ENCODE results near the gene ITGA11. TPM values are rescaled to one million over a fixed set of nuclear protein-coding genes. Genes with fewer than 3 reads are reported as not detected.

ITGA11 gene
- total RNA-seq, 1 experiment from 2014 or later = not detected

DNA sequence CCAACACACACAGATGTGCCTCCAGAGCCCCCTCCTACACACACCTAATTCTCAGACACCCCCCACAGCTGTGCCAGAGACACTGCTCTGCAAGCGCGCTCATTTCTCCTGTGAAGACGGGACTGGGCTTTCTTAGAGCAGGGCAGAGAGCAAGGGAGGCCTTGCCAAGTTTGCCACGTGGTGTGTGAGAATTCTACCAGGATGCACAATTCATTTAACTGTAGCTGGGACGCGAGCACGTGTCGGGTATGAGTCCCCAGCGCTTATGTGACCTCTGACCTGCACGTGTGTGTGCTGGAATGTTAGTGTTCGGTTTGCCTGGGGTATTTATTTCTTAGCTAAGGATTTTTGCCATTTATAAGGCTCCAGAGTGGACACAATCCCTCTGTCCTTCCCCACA is 117.4 kb downstream of the ITGA11 start:
- Histone ChIP-seq H3K27me3 (ENCODE audit: low read length) (no peaks in the 10 kb centered on the region), H3K27ac (ENCODE audit: low read length) (no peak overlapping the region), H3F3A (ENCODE audit: low read length, unreplicated experiment) (no peaks in the 10 kb centered on the region), H3K9ac (ENCODE audit: low read length) (no peak overlapping the region), H3K4me1 (ENCODE audit: insufficient read depth, low read length) (no peaks in the 10 kb centered on the region), H3K79me2 (ENCODE audit: low read length) (no peaks in the 10 kb centered on the region), H3K4me2 (ENCODE audit: low read length) (no peak overlapping the region), H2AFZ (ENCODE audit: low read length) (no peak overlapping the region), H4K20me1 (ENCODE audit: low read length) (no peaks in the 10 kb centered on the region), H3K9me2 (replicated peaks; ENCODE audit: low read length) (no peaks in the 10 kb centered on the region), H3K4me3 (ENCODE audit: low read length) (no peak overlapping the region), H3K36me3 (ENCODE audit: low read depth, low read length) (no peaks in the 10 kb centered on the region), H3K9me3 (ENCODE audit: low read length) (no peaks in the 10 kb centered on the region)
- no peak for ATAC-seq
- POLR2A ChIA-PET (ENCODE audit: unreplicated experiment) = no interaction called here
- intact Hi-C loops (cut with micrococcal nuclease) = no loop called here
- CTCF ChIA-PET = no interaction called here
- no peak for DNase-seq
- TF ChIP-seq EZH2phosphoT487 (IDR thresholded peaks at IDR 0.05; ENCODE audit: borderline replicate concordance, low read length) (no peak), EZH2 (IDR thresholded peaks at IDR 0.05; ENCODE audit: low read length, unreplicated experiment) (no peak)
- TF ChIP-seq, protein P1, sequence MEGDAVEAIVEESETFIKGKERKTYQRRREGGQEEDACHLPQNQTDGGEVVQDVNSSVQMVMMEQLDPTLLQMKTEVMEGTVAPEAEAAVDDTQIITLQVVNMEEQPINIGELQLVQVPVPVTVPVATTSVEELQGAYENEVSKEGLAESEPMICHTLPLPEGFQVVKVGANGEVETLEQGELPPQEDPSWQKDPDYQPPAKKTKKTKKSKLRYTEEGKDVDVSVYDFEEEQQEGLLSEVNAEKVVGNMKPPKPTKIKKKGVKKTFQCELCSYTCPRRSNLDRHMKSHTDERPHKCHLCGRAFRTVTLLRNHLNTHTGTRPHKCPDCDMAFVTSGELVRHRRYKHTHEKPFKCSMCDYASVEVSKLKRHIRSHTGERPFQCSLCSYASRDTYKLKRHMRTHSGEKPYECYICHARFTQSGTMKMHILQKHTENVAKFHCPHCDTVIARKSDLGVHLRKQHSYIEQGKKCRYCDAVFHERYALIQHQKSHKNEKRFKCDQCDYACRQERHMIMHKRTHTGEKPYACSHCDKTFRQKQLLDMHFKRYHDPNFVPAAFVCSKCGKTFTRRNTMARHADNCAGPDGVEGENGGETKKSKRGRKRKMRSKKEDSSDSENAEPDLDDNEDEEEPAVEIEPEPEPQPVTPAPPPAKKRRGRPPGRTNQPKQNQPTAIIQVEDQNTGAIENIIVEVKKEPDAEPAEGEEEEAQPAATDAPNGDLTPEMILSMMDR (conservative IDR thresholded peaks at IDR 0.05; ENCODE audit: low read depth, low read length) = no peak
- BruUV-seq (replicated peaks) = no TSS peak

DNA sequence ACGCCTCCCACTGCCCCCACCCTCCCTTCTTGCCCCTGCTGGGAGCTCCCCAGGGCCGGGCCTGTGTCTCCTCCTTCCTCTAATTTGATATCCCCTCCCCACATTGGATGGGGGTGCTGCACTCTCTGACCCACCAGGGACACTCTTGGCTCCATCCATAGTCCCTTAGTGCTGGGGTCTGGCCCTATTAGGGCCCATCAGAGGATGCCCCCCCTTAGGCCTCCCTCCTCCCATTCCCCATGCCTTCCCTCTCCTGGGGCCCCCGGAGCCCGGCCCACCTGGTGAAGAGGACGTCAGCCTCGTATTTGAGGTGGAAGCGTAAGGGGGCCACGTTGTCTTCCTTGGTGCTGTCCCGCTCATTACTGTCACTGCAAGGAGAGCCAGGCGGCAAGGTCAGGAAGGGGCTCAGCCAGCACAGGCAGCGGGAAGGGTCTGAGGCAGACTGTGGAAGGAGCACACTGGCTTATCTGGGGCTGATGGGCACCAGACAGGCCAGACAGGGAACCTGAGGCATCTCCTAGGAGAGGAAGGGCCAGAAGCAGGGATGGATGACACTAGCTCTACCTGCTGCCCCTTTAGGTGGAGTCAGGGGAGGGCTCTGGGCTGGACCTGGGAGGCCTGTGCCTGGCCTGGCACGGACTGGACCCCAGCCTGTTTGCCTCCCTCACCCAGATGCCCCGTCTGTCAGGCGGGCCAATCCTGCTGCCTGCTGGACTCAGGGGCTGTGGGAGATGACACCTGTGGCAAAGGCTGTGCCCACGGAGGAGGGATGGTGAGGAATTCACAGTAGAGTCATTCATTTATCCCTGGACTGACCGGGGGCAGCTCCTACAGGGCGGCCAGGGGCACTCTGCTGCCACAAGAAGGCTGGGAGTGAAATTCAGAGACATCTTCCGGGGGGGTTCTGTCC is 118.2 kb downstream of the ITGA11 start:
- ChIA-PET CTCF (no interaction called here), POLR2A (ENCODE audit: unreplicated experiment) (no interaction called here)
- no peaks in the 10 kb centered on the region for H4K20me1 ChIP-seq (ENCODE audit: low read length)
- no peak overlapping the region for H2AFZ ChIP-seq (ENCODE audit: low read length)
- no peaks in the 10 kb centered on the region for H3K4me1 ChIP-seq (ENCODE audit: insufficient read depth, low read length)
- H3F3A ChIP-seq (ENCODE audit: low read length, unreplicated experiment) = no peaks in the 10 kb centered on the region
- H3K4me3 ChIP-seq (ENCODE audit: low read length) = no peak overlapping the region
- intact Hi-C loops (cut with micrococcal nuclease) = no loop called here
- H3K79me2 ChIP-seq (ENCODE audit: low read length) = no peaks in the 10 kb centered on the region
- no peak for TF ChIP-seq EZH2 (IDR thresholded peaks at IDR 0.05; ENCODE audit: low read length, unreplicated experiment)
- TF ChIP-seq, protein P1 (conservative IDR thresholded peaks at IDR 0.05; ENCODE audit: low read depth, low read length) = no peak
- TF ChIP-seq EZH2phosphoT487 (IDR thresholded peaks at IDR 0.05; ENCODE audit: borderline replicate concordance, low read length) = no peak
- no peak overlapping the region for H3K4me2 ChIP-seq (ENCODE audit: low read length)
- BruUV-seq (replicated peaks) = no TSS peak
- DNase-seq (no peak), ATAC-seq (no peak)
- H3K9me2 ChIP-seq (replicated peaks; ENCODE audit: low read length) = no peaks in the 10 kb centered on the region
- no peaks in the 10 kb centered on the region for H3K36me3 ChIP-seq (ENCODE audit: low read depth, low read length)
- no peak overlapping the region for H3K27ac ChIP-seq (ENCODE audit: low read length)
- H3K9ac ChIP-seq (ENCODE audit: low read length) = no peak overlapping the region
- no peaks in the 10 kb centered on the region for H3K27me3 ChIP-seq (ENCODE audit: low read length)
- no peaks in the 10 kb centered on the region for H3K9me3 ChIP-seq (ENCODE audit: low read length)

DNA sequence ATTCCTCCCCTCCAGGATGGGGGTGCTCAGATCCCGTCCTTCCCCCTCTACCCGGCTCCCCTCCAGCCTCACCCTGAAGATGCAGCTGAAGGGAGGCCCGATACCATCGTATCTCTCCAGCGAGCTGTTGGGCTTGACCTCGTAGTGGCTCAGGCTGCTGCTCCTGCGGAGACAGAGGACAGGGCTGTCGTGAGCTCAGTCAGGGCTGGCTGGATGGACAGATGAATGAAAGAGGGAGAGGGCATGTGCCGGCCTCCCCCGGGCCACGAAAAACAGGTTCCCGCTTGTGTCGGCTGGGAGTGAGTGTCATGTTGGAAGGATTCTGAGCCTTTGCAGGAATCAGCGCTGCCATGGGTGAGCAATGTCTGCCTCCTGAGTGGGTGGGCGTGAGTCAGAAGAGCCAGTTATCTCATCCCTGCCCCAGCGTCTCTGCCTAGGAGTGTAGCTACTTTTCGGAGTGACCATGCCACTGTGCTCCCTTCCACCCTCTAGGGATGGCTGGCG is 119.2 kb downstream of the ITGA11 start:
- Histone ChIP-seq H3K79me2 (ENCODE audit: low read length) (no peaks in the 10 kb centered on the region), H3K9ac (ENCODE audit: low read length) (no peak overlapping the region), H3K27ac (ENCODE audit: low read length) (no peak overlapping the region), H3K4me2 (ENCODE audit: low read length) (no peak overlapping the region), H3K36me3 (ENCODE audit: low read depth, low read length) (no peaks in the 10 kb centered on the region), H3F3A (ENCODE audit: low read length, unreplicated experiment) (no peaks in the 10 kb centered on the region), H3K27me3 (ENCODE audit: low read length) (no peaks in the 10 kb centered on the region), H3K9me2 (replicated peaks; ENCODE audit: low read length) (no peaks in the 10 kb centered on the region), H3K4me3 (ENCODE audit: low read length) (no peak overlapping the region), H3K9me3 (ENCODE audit: low read length) (no peaks in the 10 kb centered on the region), H3K4me1 (ENCODE audit: insufficient read depth, low read length) (no peaks in the 10 kb centered on the region), H4K20me1 (ENCODE audit: low read length) (no peaks in the 10 kb centered on the region), H2AFZ (ENCODE audit: low read length) (no peak overlapping the region)
- CTCF ChIA-PET = no interaction called here
- intact Hi-C loops (cut with micrococcal nuclease) = no loop called here
- DNase-seq = no peak
- no TSS peak for BruUV-seq (replicated peaks)
- no peak for ATAC-seq
- TF ChIP-seq, protein P1 (conservative IDR thresholded peaks at IDR 0.05; ENCODE audit: low read depth, low read length) = no peak
- TF ChIP-seq EZH2phosphoT487 (IDR thresholded peaks at IDR 0.05; ENCODE audit: borderline replicate concordance, low read length) (no peak), EZH2 (IDR thresholded peaks at IDR 0.05; ENCODE audit: low read length, unreplicated experiment) (no peak)
- POLR2A ChIA-PET (ENCODE audit: unreplicated experiment) = no interaction called here

All from PC-3 (cell line).